PFSK-1 (cell line): Measurements from ENCODE around the gene LZTFL1.

Experiments
- TAF1 ChIP-seq: IDR thresholded peaks from 2 replicates; pipeline ENCODE4 v1.6.1; 2012; ENCODE audit warnings: low read length, control low read depth, borderline replicate concordance; ENCODE audit not compliant: insufficient read depth
- TF ChIP-seq, protein P1 (sequence below), 2 experiments: IDR thresholded peaks; 2 replicates each; pipeline versions ENCODE4 v1.6.1 to v1.8.0; 2011 to 2012; ENCODE audit warnings: low read depth in 2 of 2, low read length in 2 of 2, control low read depth in 1 of 2, inconsistent platforms in 1 of 2, mild to moderate bottlenecking in 1 of 2, moderate library complexity in 1 of 2; ENCODE audit not compliant: insufficient read depth in 1 of 2

DNA sequence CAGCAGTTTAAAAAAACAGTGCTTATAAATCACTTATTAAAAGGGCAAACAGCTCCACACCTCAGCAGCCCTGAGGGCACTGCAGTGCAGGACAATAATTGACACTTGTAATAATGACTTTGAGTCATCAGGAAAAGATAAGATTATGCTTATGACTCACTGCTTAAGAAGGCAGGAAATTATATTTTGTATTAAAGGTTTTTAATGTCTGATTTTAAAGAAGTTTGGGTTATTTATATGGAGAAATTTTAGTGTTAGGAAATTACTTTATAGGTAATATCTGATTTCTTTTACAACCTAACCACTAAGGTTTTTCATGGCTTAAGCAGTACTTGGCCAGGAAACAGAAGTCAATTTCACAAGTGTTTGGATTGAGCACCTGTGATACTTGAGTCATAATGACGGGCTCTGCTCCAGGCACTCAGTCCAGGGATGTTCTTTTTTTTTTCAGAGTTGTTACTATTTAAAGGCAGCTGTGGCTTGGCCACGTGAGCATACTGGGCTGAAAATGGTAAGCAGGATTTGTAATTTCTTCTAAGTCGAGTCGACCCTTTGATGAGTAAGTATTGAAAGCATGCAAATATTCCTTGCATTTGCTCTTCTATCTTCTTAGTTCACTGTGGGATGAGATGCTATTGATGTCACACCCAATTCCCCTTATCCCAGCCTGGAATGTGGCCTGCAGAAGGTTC is 23.9 kb downstream of the LZTFL1 start:
- no peak for TF ChIP-seq TAF1
- TF ChIP-seq, protein P1, sequence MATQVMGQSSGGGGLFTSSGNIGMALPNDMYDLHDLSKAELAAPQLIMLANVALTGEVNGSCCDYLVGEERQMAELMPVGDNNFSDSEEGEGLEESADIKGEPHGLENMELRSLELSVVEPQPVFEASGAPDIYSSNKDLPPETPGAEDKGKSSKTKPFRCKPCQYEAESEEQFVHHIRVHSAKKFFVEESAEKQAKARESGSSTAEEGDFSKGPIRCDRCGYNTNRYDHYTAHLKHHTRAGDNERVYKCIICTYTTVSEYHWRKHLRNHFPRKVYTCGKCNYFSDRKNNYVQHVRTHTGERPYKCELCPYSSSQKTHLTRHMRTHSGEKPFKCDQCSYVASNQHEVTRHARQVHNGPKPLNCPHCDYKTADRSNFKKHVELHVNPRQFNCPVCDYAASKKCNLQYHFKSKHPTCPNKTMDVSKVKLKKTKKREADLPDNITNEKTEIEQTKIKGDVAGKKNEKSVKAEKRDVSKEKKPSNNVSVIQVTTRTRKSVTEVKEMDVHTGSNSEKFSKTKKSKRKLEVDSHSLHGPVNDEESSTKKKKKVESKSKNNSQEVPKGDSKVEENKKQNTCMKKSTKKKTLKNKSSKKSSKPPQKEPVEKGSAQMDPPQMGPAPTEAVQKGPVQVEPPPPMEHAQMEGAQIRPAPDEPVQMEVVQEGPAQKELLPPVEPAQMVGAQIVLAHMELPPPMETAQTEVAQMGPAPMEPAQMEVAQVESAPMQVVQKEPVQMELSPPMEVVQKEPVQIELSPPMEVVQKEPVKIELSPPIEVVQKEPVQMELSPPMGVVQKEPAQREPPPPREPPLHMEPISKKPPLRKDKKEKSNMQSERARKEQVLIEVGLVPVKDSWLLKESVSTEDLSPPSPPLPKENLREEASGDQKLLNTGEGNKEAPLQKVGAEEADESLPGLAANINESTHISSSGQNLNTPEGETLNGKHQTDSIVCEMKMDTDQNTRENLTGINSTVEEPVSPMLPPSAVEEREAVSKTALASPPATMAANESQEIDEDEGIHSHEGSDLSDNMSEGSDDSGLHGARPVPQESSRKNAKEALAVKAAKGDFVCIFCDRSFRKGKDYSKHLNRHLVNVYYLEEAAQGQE (IDR thresholded peaks at IDR 0.05; ENCODE audit: insufficient read depth in 1 of 2, low read depth in 2 of 2, low read length in 2 of 2) = no peak
